Jurkat, Clone E6-1 (cell line): ENCODE measurements around the gene RUFY1.
"Not testable (repeated sequence)": the region's sequence is repeated elsewhere in the genome, so short reads cannot be mapped to it uniquely, and the experiment has no call there.

Experiments used
- DNase-seq: peaks from one replicate; pipeline ENCODE4 v3.0.0-alpha.2; 2011; ENCODE audit warnings: low read depth, low spot score
- H3K4me3 ChIP-seq: 2 replicates; pipeline ENCODE4 v1.5.1; 2011; ENCODE audit warnings: mild to moderate bottlenecking, low read length, control low read depth, moderate library complexity

RUFY1 gene

GRCh38 chr5:179533907-179534306 is 16.4 kb upstream of the RUFY1 start:
- H3K4me3 ChIP-seq = no peak overlapping the region
- no peak for DNase-seq

DNA sequence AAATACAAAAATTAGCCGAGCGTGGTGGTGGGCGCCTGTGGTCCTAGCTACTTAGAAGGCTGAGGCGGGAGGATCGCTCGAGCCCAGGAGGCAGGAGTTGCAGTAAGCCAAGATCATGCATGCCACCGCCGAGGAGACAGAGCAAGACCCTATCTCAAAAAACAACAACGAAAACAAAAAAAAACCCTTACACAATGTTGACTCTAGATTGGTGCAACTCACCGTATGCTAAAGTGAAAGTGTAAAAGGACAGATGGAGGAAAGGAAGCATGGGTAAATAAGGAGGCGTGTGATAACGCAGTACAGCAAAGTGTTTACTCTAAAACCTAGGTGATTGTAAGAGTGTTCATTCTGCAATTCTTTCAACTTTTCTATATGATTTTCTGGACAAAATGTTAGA is 15.9 kb upstream of the RUFY1 start:
- H3K4me3 ChIP-seq = no peak overlapping the region
- DNase-seq = no peak

DNA sequence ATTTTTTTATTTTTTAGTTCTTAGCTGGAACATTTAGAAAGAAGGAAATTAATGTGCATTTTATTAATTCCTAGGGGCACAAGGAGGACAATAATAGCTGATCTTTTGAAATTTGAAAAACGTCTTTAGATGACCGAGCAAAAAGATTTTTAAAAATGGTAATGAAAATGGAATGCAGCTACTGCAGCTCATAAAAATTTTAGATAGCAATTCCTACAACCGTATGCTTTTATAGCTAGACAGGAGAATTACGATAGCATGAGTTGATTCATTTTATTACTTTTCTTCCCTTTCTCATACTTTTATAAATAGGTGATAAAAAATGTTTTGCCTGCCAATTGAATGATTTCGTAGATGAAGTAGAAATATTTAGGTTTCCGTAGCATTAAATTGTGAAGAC is 13.7 kb upstream of the RUFY1 start:
- H3K4me3 ChIP-seq = no peak overlapping the region
- DNase-seq = no peak

GRCh38 chr5:179542170-179542569 is 8.2 kb upstream of the RUFY1 start:
- no peak for DNase-seq
- H3K4me3 ChIP-seq = no peak overlapping the region

- not testable (repeated sequence) for H3K4me3 ChIP-seq, DNase-seq
Measured at GRCh38 chr5:179543275-179543674, 7.1 kb upstream of the RUFY1 start.

DNA sequence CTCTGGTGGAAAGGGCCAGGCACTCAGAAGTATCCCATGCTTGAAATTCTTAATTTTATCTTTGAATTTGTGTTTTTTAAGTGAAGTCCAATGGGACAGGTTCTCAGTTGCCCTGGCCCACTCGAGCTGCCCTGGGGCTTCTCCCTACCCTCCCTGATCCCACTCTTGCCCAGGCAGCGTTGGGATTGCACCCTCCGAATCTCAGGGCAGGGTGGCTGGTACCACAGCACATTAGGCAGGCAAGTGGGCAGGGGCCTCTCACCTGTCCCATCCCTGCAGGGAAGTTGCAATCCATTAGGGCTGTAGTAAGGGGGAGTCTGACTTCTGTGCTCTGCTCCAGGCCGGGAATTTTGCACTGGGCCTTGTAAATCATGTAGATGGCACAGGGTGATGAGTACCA is 2.7 kb downstream of the RUFY1 start:
- H3K4me3 ChIP-seq = no peak overlapping the region
- DNase-seq = no peak

GRCh38 chr5:179553875-179554274 is 3.5 kb downstream of the RUFY1 start:
- DNase-seq = no peak

GRCh38 chr5:179554981-179555380 is 4.6 kb downstream of the RUFY1 start:
- DNase-seq = no peak
- H3K4me3 ChIP-seq = no peak overlapping the region

More at GRCh38 chr5:179553875-179554274, 3.5 kb downstream of the RUFY1 start:
- no peak overlapping the region for H3K4me3 ChIP-seq

GRCh38 chr5:179558261-179558799 is 8.0 kb downstream of the RUFY1 start:
- H3K4me3 ChIP-seq, DNase-seq: not testable (repeated sequence)

DNA sequence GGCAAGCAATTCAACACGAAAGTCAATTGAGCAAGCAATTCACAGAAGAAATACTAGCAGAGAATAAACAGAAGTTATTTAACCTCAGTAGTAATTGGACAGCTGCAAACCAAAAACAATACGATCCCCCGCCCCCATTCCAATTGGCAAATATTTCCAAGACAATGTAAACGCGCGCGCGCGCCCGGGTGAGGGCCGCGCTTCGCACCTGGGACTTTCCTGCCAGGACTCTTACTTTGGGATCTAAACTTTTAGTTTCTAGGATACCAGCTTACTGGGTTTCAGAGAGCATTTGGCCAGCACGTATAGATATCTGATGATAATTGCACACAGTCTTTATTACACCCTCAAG is 8.6 kb downstream of the RUFY1 start:
- DNase-seq = no peak
- H3K4me3 ChIP-seq = no peak overlapping the region

- no peak overlapping the region for H3K4me3 ChIP-seq
- DNase-seq = no peak
Measured at GRCh38 chr5:179559284-179560252, 9.2 kb downstream of the RUFY1 start.

DNA sequence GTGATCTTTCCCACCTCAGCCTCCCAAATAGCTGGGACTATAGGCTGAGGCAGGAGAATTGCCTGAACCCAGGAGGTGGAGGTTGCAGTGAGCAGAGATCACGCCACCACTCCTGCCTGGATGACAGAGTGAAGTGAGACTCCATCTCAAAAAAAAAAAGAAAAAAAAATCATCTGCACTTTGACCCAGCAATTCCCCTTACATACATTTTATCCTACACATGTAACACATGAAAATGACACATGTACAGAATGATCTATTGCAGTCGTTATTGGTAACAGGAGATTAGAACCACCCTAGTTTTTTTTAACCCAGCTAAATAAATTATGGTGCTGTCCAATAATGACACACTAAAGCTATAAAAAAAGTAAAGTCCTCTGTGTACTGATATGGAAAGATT is 14.2 kb downstream of the RUFY1 start:
- DNase-seq = no peak
- H3K4me3 ChIP-seq = no peak overlapping the region

GRCh38 chr5:179568721-179569120 is 18.4 kb downstream of the RUFY1 start:
- peak; percentile 18 for DNase-seq
- H3K4me3 ChIP-seq = no peak overlapping the region

- no peak for DNase-seq
Measured at GRCh38 chr5:179572386-179572785, 22.0 kb downstream of the RUFY1 start.

GRCh38 chr5:179577286-179577960 is 27.1 kb downstream of the RUFY1 start:
- no peak overlapping the region for H3K4me3 ChIP-seq
- DNase-seq = no peak

More at GRCh38 chr5:179572386-179572785, 22.0 kb downstream of the RUFY1 start:
- no peak overlapping the region for H3K4me3 ChIP-seq

- no peak for DNase-seq
- no peak overlapping the region for H3K4me3 ChIP-seq
Measured at GRCh38 chr5:179585941-179586401, 35.6 kb downstream of the RUFY1 start.

- no peak overlapping the region for H3K4me3 ChIP-seq
- no peak for DNase-seq
Measured at GRCh38 chr5:179588166-179588565, 37.8 kb downstream of the RUFY1 start.

GRCh38 chr5:179595916-179596315 is 45.6 kb downstream of the RUFY1 start:
- DNase-seq = no peak
- H3K4me3 ChIP-seq = no peak overlapping the region

DNA sequence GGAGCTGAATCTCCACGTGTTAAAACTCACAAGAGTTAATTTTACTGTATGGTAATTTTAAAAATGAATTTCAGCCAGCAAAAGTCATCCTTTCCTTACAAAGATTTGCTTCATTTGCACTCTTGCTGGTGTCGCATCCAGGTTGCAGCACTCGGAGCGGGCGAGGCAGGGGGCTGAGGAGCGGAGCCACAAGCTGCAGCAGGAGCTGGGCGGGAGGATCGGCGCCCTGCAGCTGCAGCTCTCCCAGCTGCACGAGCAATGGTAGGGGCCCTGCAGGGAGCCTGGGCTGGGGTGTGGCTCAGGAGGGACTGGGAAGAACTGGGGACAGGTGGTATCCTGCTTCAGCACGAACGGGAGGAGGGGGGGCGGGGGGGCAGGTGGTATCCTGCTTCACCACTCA is 46.1 kb downstream of the RUFY1 start:
- DNase-seq = no peak
- no peak overlapping the region for H3K4me3 ChIP-seq

DNA sequence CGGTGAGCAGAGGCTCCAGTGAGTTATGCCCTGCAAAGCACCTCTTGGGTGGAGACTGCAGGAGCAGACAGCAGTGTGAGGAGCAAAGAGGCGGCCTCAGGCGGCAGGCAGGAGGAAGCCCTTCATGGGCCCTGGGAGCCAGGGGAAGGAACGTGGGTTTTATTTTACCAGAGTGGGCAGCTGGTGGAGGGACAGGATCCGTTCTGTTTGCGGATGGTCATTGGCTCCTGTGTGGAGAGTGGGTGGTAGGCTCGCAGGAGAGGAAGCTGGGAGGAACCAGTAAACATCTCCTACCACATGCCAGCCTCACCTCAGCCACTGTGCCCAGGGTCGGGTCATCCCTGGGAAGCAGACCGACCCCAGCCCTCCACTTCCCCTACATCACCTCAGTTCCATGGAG is 48.7 kb downstream of the RUFY1 start:
- no peak for DNase-seq
- no peak overlapping the region for H3K4me3 ChIP-seq
